Cerebellar cortex (tissue), 1 donor: ENCODE measurements around the gene SLC51A.
"Not testable (repeated sequence)": the region's sequence is repeated elsewhere in the genome, so short reads cannot be mapped to it uniquely, and the experiment has no call there.

ENCODE experiments used
- DNase-seq: peaks from one replicate; pipeline ENCODE4 v3.0.0-alpha.2; 2015; ENCODE audit warnings: low spot score

SLC51A gene

DNA sequence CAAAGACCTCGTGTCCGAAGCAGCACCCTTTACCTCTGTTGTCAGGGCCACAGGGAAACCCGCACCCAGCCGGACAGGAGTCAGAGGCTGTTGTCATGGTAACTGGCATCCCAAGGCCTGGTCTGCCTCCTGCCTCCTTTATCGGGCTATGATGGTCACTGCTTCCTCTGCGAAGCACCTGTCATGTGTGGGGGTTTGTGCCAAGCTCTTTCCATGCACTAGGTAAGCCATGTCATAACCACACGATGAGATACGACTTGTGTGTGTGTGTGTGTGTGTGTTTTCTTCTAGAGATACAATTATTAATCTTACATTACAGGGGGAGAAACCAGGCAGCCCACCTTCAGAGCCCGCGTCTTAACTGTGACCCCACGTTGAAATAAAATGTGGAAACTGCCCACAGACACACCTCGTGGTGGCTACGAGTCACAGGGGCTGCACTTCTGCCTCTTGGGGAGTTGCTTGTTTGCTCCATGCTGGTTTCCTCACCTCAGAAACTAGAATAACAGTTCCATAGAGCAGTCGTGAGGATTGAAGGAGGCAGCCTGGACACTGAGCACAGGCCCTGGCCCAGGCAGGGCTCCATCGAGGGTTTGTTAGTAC lies 23.1 kb upstream of the SLC51A start:
- peak; percentile 86 for DNase-seq

GRCh38 chr3:196193736-196194541 lies 22.4 kb upstream of the SLC51A start:
- DNase-seq = no peak

DNA sequence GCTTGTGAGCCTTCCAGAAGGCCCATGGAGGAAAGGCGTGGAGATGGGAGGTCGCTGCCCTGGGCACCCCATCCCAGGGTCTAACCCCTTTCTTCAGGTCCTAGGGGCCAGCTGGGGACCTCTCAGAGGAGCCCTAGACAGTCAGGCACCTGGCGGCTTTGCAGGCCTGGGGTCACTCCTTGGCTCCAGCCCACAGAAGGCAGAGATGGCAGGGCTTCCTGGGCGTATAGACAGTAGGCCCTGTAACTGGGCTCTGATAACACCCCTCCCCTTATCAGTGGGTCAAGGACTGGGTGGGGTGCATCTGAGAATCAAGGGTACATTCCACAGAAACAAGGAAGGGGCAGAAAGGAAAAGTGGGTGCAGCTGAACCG lies 21.8 kb upstream of the SLC51A start:
- DNase-seq = no peak

DNA sequence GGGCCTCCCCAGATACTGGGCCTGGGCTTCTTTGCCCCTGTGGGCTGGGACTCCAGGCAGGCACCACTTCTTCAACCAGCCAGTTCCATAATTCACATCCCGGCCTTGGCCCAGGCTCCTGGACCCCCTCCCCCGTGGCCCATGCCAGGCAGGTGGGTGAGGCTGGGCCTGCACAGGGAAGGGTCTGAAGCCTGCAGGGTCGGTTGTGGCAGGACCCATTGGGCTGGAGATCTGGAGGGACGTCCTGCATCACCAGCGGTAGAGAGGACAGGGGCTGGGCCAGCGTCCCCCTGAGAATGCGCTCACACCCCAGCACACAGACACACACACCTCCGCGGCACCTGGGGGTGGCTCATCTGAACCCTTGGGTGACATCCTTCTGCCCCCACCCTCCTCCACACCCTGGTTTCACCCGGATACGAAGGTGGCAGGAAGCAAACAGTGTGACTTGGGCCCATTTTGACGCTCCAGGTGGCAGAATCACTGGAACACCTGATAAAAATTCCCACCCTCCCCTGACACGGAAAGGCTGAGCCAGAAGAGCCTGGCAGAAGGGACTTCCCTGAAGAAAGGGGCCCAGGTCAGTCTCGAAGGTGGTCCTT lies 20.6 kb upstream of the SLC51A start:
- DNase-seq = no peak

DNA sequence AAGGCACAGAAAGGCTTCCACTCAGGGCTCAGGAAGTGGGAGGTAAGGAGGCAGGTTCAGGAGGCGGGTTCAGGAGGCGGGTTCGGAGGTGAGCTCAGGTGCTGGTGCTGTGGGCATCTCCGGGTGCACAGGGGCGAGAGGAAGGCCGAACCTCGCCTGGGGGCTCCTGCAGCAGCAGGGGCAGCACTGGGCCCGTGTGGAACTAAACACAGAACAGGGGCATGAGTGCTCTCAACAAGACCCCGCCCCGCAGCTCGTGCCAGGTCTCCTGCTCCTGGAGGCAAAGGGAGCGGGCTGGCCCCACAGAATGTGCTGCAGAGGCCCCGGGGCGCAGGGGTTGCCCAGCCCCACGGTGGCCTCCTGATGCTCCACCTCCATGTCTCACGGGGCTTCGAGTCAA lies 18.8 kb upstream of the SLC51A start:
- DNase-seq = no peak

GRCh38 chr3:196198081-196198675 lies 18.2 kb upstream of the SLC51A start:
- no peak for DNase-seq

GRCh38 chr3:196198771-196199753 lies 17.3 kb upstream of the SLC51A start:
- DNase-seq = no peak

DNA sequence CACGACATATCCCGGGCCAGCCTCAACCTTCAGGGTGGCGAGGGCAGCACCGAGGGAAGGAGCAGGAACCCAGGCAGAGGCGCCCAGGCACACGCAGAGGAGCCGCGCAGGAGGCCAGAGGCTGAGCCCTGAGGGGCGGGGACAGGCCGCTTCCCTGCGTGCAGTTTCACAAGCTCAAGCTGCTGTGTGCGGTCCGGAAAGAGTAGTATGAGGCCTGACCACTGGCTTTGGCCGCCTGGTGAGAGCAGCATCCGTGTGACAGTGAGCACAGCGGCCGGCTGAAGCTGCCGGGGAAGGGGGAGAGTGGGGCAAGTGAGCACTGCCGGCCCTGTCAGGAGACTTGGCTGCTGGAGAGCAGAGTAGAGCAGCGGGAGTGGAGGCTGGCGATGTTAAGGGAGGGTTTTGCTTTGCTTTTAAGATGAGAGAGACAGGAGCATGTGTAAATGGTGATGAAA lies 13.8 kb upstream of the SLC51A start:
- no peak for DNase-seq

DNA sequence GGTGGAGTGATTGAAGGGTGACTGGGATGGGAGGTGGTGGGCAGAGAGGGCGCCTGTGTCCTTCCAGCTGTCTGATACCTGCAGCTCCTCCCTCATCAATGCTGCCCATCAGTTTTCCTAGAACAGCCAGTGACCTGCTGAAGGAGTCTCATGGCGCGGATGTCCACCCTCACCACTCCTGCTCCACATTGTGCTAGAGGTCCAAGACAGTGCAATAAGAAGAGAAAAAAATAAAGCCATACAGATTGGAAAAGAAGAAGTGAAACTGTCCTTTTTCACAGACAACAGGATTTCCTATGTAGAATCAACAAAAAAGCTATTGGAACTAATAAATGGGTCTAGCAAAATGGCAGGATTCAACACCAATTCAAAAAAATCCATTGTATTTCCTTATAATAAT lies 12.5 kb upstream of the SLC51A start:
- no peak for DNase-seq

DNA sequence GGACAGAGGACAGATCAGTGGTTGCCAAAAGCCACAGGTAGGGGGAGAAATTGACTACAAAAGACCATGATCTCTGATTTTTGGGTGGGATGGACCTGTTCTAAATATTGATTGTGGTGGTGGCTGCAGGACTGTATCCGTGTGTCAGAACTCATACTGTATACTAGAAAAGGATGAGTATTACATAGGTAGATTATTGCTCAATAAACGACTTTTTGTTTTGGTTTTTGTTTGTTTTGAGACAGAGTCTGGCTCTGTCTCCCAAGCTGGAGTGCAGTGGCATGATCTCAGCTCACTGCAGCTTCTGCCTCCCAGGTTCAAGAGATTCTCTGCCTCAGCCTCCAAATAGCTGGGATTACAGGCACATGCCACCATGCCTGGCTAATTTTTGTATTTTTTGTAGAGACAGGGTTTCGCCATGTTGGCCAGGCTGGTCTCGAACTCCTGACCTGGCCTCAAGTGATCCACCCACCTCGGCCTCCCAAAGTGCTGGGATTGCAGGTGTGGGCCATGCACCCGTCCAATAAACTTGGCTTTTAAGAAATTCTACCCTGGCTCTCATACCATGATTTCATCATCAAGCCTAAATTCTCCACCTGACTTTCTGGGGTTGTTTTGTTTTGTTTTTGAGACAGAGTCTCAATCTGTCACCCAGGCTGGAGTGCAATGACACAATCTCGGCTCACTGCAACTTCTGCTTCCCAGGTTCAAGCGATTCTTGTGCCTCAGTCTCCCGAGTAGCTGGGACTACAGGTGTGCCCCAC lies 10.7 kb upstream of the SLC51A start:
- DNase-seq = not testable (repeated sequence)

DNA sequence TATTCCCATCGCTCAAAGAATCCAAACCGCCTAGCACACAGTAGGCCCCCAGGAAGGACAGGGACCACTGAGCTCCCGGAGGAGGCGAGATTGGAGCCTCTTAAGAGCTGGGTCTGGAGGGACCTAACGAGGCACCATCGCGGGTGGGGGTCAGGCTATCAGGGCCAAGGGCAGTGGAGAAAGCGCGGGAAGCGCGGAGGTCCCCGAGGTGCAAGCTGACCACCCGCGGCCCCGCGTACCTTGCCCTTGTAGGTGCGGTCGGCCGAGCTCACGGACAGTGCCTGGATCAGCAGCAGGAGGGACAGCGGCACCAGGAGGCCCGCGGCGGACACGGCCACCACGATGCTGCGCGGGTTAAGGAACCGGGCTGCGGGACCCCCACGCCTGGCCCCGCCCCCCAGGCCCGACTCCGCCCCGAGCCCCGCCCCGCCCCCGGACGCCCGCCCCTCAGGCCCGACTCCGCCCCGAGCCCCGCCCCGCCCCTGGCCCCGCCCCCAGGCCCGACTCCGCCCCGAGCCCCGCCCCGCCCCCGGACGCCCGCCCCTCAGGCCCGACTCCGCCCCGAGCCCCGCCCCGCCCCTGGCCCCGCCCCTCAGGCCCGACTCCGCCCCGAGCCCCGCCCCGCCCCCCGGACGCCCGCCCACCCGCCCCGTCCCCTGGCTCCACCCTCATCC lies 9.0 kb upstream of the SLC51A start:
- DNase-seq = no peak

GRCh38 chr3:196207833-196208607 lies 8.3 kb upstream of the SLC51A start:
- no peak for DNase-seq

- DNase-seq = no peak
Observed at GRCh38 chr3:196208942-196209695, 7.2 kb upstream of the SLC51A start.

- DNase-seq = not testable (repeated sequence)
Observed at GRCh38 chr3:196209944-196210672, 6.2 kb upstream of the SLC51A start.

DNA sequence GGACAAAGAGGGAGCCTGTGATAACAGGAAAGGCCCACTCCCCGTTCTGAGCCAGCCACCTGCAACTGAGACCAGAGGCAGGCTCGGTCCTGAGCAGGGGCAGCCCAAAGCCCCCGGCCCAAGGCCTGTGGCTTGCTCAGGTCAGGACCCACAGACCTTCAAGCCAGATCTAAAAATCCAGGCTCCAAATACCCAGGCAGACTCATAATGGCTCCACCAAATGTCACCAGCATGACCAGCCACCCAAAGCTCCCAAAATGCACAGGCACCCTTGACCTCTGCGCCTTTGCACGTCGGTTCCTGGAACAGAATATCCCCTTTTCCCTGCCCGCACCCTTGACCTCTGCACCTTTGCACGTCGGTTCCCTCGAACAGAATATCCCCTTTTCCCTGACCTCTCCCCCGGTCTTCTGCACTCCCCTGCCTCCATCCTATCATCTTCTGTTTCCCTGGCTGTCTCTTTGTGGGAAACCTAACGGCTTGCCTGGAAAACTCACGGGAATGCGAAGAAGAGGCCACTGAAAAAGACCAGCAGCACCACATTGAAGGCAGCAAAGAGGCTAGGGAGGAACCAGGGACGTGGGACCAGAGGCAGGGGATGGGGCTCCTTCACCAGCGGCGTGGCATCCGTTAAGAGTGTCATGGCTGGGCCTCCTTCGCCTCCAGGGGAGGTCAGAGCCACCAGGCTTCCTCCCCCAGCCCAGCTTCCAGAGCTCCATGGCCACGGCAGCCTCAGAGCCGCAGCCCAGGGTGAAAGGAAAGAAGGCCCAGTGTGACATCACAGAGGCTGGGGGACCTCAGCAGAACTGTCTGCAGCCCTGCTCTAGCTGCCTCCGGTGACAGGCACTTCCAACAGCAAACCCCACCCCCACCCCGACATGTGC lies 5.4 kb upstream of the SLC51A start, which contains the start of gene ZDHHC19:
TSS of gene ZDHHC19 (minus strand) at position 728 of the 884 bp plus-strand sequence. CDS start at position 643, 85 bp downstream.
- DNase-seq = no peak

DNA sequence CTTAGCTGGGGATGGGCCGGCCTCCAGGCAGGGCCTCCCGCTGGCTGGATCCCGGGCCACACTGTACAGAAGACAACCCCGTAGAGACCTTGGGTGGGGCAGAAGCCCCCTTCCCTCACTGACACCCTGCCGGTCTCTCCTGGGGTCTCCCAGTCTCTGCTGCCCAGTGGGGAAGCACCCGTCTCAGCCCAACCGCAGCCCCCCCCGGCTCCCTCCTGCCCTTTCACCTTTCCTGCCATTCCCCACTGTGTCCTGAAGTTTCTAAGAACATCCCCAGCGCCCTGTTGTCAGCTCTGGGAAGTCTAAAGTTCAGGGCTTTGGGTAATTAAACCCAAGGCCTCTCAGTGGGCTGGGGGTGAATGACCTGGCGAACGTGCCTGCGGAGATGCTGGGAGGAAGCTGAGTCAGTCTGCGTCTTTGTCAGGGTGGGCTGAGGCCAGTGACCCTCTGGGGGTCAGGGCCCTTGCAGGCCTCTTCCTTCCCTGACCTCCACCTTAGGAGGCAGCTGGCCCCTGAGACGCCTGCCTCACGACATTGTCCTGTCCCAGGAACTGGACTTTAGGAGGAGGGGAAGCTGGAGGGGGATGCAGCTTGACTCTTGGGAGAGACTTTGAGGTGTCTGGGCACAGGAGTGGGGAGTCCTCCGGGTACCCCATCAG lies 1.4 kb upstream of the SLC51A start:
- no peak for DNase-seq
